ENCODE measurements around the gene SDCBP2.

The SDCBP2 gene

GRCh38 chr20:1296117-1296610 lies 32.8 kb downstream of the SDCBP2 start:
- no peak for DNase-seq (ENCODE audit: low read depth)

- DNase-seq (ENCODE audit: low read depth), result no peak
Measured at GRCh38 chr20:1295276-1295930, 33.5 kb downstream of the SDCBP2 start.

- no peak for DNase-seq (ENCODE audit: low read depth)
Measured at GRCh38 chr20:1294497-1294896, 34.4 kb downstream of the SDCBP2 start.

GRCh38 chr20:1293641-1294379 lies 35.1 kb downstream of the SDCBP2 start:
- no peak for DNase-seq (ENCODE audit: low read depth)

GRCh38 chr20:1292620-1293019 lies 36.3 kb downstream of the SDCBP2 start:
- no peak for DNase-seq (ENCODE audit: low read depth)

GRCh38 chr20:1291191-1291741 lies 37.7 kb downstream of the SDCBP2 start:
- DNase-seq (ENCODE audit: low read depth), result no peak

GRCh38 chr20:1287787-1288569 lies 41.0 kb downstream of the SDCBP2 start:
- no peak for DNase-seq (ENCODE audit: low read depth)

GRCh38 chr20:1287306-1287705 lies 41.6 kb downstream of the SDCBP2 start:
- no peak for DNase-seq (ENCODE audit: low read depth)

- no peak for DNase-seq (ENCODE audit: low read depth)
Measured at GRCh38 chr20:1286267-1287024, 42.5 kb downstream of the SDCBP2 start.

- DNase-seq (ENCODE audit: low read depth), result no peak
Measured at GRCh38 chr20:1283522-1284510, 45.1 kb downstream of the SDCBP2 start.

GRCh38 chr20:1282966-1283365 lies 46.0 kb downstream of the SDCBP2 start:
- no peak for DNase-seq (ENCODE audit: low read depth)

GRCh38 chr20:1281279-1282057 lies 47.5 kb downstream of the SDCBP2 start:
- DNase-seq (ENCODE audit: low read depth), result no peak

- no peak for DNase-seq (ENCODE audit: low read depth)
Measured at GRCh38 chr20:1280195-1281102, 48.5 kb downstream of the SDCBP2 start.

- no peak for DNase-seq (ENCODE audit: low read depth)
Measured at GRCh38 chr20:1278993-1279392, 49.9 kb downstream of the SDCBP2 start.

- no peak for DNase-seq (ENCODE audit: low read depth)
Measured at GRCh38 chr20:1277529-1278322, 51.2 kb downstream of the SDCBP2 start.

- DNase-seq (ENCODE audit: low read depth), result no peak
Measured at GRCh38 chr20:1275919-1276318, 53.0 kb downstream of the SDCBP2 start.

- no peak for DNase-seq (ENCODE audit: low read depth)
Measured at GRCh38 chr20:1274485-1275311, 54.2 kb downstream of the SDCBP2 start.

Data from GM04503 (cell line).